Frontal cortex (tissue), 4 donors: ENCODE results near the gene PLCH1. TPM values are rescaled to one million over a fixed set of nuclear protein-coding genes. Genes with fewer than 3 reads are reported as not detected.

ENCODE experiments used
- DNase-seq, 2 donors: peaks; one replicate each; pipeline ENCODE4 v3.0.0; 2012; ENCODE audit warnings: low spot score in 2 of 2
- FAIRE-seq: peaks from 2 replicates; lab custom pipeline; 2012; peaks lifted over from hg19 to GRCh38; lab: Jason Lieb, UNC
- small RNA-seq: library from RNA; depleted of rRNA; stranded (forward); fragments of <200 nt; gene quantifications from one replicate; pipeline ENCODE3, GENCODE V24; 2014
- total RNA-seq: library from RNA; depleted of rRNA; stranded (reverse); fragments of >200 nt; gene quantifications from one replicate; pipeline ENCODE4 v1.2.3, GENCODE V29; 2014
- donor health status: control.
- donor health status: control.
- donor health status: control.

The PLCH1 gene
- total RNA-seq, 1 donor from 2014 or later: 19.2 TPM

GRCh38 chr3:155329513-155330048, 415.3 kb downstream of the PLCH1 start:
- DNase-seq (no peak), FAIRE-seq (no peak)

GRCh38 chr3:155327871-155328270, 417.0 kb downstream of the PLCH1 start:
- DNase-seq: no peak
- no peak for FAIRE-seq

- FAIRE-seq (no peak), DNase-seq (no peak)
Observed at GRCh38 chr3:155327430-155327829, 417.4 kb downstream of the PLCH1 start.

- FAIRE-seq: no peak
- DNase-seq: no peak
Observed at GRCh38 chr3:155326901-155327300, 418.0 kb downstream of the PLCH1 start.

- DNase-seq (no peak), FAIRE-seq (no peak)
Observed at GRCh38 chr3:155326244-155326643, 418.6 kb downstream of the PLCH1 start.

Small RNA genes within 50 kb of the gene (small RNA-seq; reads per million reads assigned to genes)
- not detected for gene AC108729.3
- gene RN7SL715P: not detected

Other genes starting within 250 kb of the PLCH1 start
- 17.9 TPM for gene C3orf33, start 61.2 kb upstream of the PLCH1 start, total RNA-seq
- gene SLC33A1, start 109.4 kb upstream of the PLCH1 start, total RNA-seq: 53.8 TPM
- gene GMPS, start 125.6 kb upstream of the PLCH1 start, total RNA-seq: 44.0 TPM